Hepatocyte (in vitro differentiated cells): ENCODE data around the gene OCA2.

Experiments used
- CTCF ChIP-seq: fragments of 200-600 bp; sonication (generic); IDR thresholded peaks from 2 replicates; pipeline ENCODE4 v1.5.1; 2016; ENCODE audit warnings: antibody characterized with exemption, mild to moderate bottlenecking; ENCODE audit not compliant: poor library complexity
- EZH2 ChIP-seq: fragments of 200-600 bp; sonication (generic); IDR thresholded peaks from 2 replicates; pipeline ENCODE4 v1.6.1; 2016; ENCODE audit warnings: antibody characterized with exemption, mild to moderate bottlenecking, borderline replicate concordance

- no peak for TF ChIP-seq CTCF
- no peak for TF ChIP-seq EZH2
Observed at GRCh38 chr15:28014623-28015200, 84.4 kb downstream of the OCA2 start.
